OCI-LY7 (cell line): ENCODE measurements around the gene ZNF503.

Source experiments
- EZH2phosphoT487 ChIP-seq: fragments of 200-600 bp; sonication (generic); IDR thresholded peaks from 2 replicates; pipeline ENCODE4 v1.6.1; 2018; ENCODE audit warnings: low read depth, borderline replicate concordance, mild to moderate bottlenecking, mixed run types, antibody characterized with exemption, low read length, moderate library complexity, mixed read lengths
- TF ChIP-seq, protein P1 (sequence below): fragments of 200-600 bp; sonication (generic); conservative IDR thresholded peaks from 2 replicates; pipeline ENCODE4 v1.5.1; 2014; ENCODE audit warnings: mild to moderate bottlenecking, antibody characterized with exemption, low read length, moderate library complexity, mixed read lengths

DNA sequence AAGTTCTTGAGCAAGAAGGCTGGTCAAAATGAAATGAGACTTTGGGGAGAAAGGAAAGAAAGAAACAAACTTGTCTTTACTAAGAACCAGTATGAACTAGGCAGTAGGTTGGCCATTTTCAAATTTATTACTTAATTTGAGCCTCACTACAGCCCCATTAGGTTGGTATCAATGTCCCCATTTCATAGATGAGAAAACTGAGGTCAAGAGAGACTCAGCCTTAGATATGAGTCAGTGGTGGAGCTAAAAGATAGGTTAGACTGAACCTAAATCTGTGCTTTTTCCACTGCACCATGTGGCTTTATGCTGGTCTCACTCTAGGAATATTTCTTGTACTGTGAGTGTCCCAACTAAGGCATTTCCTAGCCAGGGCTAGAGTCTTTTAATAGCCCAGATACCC is 8.8 kb downstream of the ZNF503 start:
- TF ChIP-seq, protein P1, sequence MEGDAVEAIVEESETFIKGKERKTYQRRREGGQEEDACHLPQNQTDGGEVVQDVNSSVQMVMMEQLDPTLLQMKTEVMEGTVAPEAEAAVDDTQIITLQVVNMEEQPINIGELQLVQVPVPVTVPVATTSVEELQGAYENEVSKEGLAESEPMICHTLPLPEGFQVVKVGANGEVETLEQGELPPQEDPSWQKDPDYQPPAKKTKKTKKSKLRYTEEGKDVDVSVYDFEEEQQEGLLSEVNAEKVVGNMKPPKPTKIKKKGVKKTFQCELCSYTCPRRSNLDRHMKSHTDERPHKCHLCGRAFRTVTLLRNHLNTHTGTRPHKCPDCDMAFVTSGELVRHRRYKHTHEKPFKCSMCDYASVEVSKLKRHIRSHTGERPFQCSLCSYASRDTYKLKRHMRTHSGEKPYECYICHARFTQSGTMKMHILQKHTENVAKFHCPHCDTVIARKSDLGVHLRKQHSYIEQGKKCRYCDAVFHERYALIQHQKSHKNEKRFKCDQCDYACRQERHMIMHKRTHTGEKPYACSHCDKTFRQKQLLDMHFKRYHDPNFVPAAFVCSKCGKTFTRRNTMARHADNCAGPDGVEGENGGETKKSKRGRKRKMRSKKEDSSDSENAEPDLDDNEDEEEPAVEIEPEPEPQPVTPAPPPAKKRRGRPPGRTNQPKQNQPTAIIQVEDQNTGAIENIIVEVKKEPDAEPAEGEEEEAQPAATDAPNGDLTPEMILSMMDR: no peak
- no peak for TF ChIP-seq EZH2phosphoT487
